Prostate gland (tissue), 2 donors: ENCODE results near the gene COL4A1. TPM values are rescaled to one million over a fixed set of nuclear protein-coding genes. Genes with fewer than 3 reads are reported as not detected.

Experiments used
- DNase-seq: peaks from one replicate; pipeline ENCODE4 v3.0.0-alpha.2; 2019; ENCODE audit warnings: low spot score
- H3K27ac ChIP-seq, 2 donors: fragments of 200-600 bp; sonication (generic); 2 replicates each; pipeline ENCODE4 v1.5.1; 2017 to 2019
- H3K27me3 ChIP-seq: fragments of 200-600 bp; sonication (generic); replicated peaks from 2 replicates; pipeline ENCODE4 v1.5.1; 2019; ENCODE audit not compliant: insufficient read depth
- H3K36me3 ChIP-seq, 2 donors: fragments of 200-600 bp; sonication (generic); 1 replicate in 1 of 2; 2 replicates in 1 of 2; pipeline versions ENCODE4 v1.5.1 to v1.8.1; 2017 to 2019
- H3K4me1 ChIP-seq: fragments of 200-600 bp; sonication (generic); replicated peaks from 2 replicates; pipeline ENCODE4 v1.5.1; 2019
- H3K4me3 ChIP-seq, 2 donors: fragments of 200-600 bp; sonication (generic); 2 replicates each; pipeline ENCODE4 v1.5.1; 2017 to 2019
- H3K9me3 ChIP-seq: fragments of 200-600 bp; sonication (generic); 2 replicates; pipeline ENCODE4 v1.5.1; 2017
- POLR2A ChIP-seq: fragments of 450-650 bp; IDR thresholded peaks from one replicate; pipeline ENCODE4 v1.6.1; 2016; ENCODE audit warnings: antibody characterized with exemption, mild to moderate bottlenecking
- POLR2AphosphoS5 ChIP-seq: sonication (generic); formaldehyde crosslinking; IDR thresholded peaks from one replicate; pipeline ENCODE4 v1.6.1; 2017; ENCODE audit warnings: antibody characterized with exemption
- WGBS: methylation state at CpG from one replicate; pipeline ENCODE4 v1.1.5; 2018; 5-methylcytosine and 5-hydroxymethylcytosine counted together
- intact Hi-C: fragments of 100-400 bp; cut with DNase I; formaldehyde crosslinking; loops from one replicate; pipeline ENCODE4 v1.14.2; 2022
- total RNA-seq, 2 donors: library from RNA; depleted of rRNA; stranded (reverse); fragments of >200 nt; gene quantifications; one replicate each; pipeline ENCODE4 v1.1.0, GENCODE V29; 2016
- TF ChIP-seq, protein P1 (sequence below), 4 experiments: fragments of 200-600 bp in 2 of 4; fragments of 450-650 bp in 2 of 4; sonication (generic) in 2 of 4; IDR thresholded peaks; 1 replicate in 3 of 4; 2 replicates in 1 of 4; pipeline ENCODE4 v1.5.1; 2016 to 2019; ENCODE audit warnings: antibody characterized with exemption in 4 of 4, mild to moderate bottlenecking in 2 of 4, moderate library complexity in 2 of 4

The COL4A1 gene
- total RNA-seq, 2 donors from 2014 or later = 37.3 to 132 TPM

DNA sequence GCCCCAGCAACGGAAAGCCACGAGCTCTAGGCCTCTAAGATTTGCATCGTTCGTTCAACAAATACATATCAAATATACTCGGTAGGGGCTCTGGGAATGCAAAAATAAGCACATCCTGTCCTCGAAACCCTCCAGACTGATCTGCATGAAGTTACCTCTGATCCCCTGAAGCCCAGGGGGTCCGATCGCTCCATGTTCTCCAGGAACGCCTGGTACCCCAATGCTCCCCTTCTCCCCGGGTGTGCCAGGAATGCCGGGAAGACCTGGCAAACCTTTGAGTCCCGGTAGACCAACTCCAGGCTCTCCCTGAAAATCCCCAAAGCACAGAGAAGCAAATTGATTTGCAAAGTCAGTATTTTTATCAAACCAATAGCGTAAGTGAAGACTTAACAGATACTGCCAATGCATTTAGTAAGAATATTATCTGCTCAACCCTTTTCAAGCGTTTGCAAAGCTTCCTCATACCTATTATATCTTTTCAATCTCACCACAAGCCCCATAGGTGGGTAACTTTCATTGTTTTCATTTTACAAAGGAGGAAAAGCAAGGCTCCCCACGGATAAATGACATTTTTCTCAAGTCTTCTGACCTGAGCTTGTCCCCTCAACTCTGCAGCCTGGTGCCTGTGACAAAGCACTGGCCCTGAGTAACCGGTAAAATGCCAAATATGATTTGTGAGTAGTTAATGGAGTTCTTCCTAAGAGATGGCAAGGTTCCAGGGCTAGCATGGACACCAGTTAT is 127.7 kb downstream of the COL4A1 start:
- DNase-seq = no peak
- no peaks in the 10 kb centered on the region for H3K9me3 ChIP-seq
- TF ChIP-seq POLR2AphosphoS5 (no peak), POLR2A (no peak)
- TF ChIP-seq, protein P1, sequence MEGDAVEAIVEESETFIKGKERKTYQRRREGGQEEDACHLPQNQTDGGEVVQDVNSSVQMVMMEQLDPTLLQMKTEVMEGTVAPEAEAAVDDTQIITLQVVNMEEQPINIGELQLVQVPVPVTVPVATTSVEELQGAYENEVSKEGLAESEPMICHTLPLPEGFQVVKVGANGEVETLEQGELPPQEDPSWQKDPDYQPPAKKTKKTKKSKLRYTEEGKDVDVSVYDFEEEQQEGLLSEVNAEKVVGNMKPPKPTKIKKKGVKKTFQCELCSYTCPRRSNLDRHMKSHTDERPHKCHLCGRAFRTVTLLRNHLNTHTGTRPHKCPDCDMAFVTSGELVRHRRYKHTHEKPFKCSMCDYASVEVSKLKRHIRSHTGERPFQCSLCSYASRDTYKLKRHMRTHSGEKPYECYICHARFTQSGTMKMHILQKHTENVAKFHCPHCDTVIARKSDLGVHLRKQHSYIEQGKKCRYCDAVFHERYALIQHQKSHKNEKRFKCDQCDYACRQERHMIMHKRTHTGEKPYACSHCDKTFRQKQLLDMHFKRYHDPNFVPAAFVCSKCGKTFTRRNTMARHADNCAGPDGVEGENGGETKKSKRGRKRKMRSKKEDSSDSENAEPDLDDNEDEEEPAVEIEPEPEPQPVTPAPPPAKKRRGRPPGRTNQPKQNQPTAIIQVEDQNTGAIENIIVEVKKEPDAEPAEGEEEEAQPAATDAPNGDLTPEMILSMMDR (IDR thresholded peaks at IDR 0.05) = no peak
- WGBS = 82% methylated on average over 16 of the region's 16 CpGs
- no peaks in the 10 kb centered on the region for H3K36me3 ChIP-seq
- H3K4me3 ChIP-seq = no peak overlapping the region
- H3K27me3 ChIP-seq = no peaks in the 10 kb centered on the region
- H3K4me1 ChIP-seq = no peaks in the 10 kb centered on the region
- intact Hi-C loops = no loop called here
- H3K27ac ChIP-seq = no peak overlapping the region

DNA sequence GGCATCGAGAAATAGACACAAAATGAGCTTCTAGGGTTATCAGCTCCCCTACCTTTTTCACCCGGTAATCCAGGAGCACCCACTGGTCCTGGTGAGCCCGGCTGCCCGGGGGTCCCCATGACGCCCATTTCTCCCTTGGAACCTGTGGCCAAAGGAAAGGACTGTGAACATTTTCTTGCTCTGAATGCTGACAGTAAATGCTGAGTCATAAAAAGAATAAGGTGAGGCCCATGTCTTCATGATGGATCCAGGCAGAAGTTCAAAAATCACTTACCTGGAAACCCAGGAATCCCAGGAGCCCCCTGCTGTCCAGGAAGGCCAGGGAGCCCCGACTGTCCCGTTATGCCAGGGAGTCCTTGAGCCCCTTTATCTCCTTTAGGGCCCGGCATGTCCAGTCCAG is 129.2 kb downstream of the COL4A1 start:
- H3K4me1 ChIP-seq = no peaks in the 10 kb centered on the region
- intact Hi-C loops = no loop called here
- H3K4me3 ChIP-seq = no peak overlapping the region
- H3K9me3 ChIP-seq = no peaks in the 10 kb centered on the region
- no peaks in the 10 kb centered on the region for H3K27me3 ChIP-seq
- TF ChIP-seq POLR2A = no peak
- no peak for TF ChIP-seq POLR2AphosphoS5
- TF ChIP-seq, protein P1 (IDR thresholded peaks at IDR 0.05) = no peak
- H3K36me3 ChIP-seq = peaks cover 0 to 4% of the 10 kb centered on the region in 2 donors
- DNase-seq = no peak
- no peak overlapping the region for H3K27ac ChIP-seq
- 94% methylated on average over 8 of the region's 8 CpGs for WGBS

DNA sequence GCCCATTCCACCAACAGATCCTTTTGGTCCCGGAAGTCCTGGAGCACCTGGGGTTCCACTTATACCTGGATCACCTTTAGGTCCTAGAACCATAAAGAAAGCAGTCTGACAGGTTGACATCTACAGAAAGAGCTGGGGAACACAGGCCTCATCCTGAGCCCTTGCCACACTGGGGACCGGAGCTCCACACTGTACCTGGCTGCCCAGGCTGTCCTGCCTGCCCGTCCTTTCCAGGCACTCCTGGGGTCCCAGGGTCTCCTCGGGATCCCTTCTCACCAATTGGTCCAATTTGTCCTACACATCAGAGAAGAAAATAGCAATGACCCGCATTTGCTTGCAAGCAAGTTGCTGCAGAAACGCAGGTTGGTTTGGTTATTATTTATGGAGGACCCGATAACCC is 130.5 kb downstream of the COL4A1 start:
- 93% methylated on average over 7 of the region's 7 CpGs for WGBS
- peaks cover 0 to 4% of the 10 kb centered on the region in 2 donors for H3K36me3 ChIP-seq
- H3K4me3 ChIP-seq = no peak overlapping the region
- TF ChIP-seq POLR2AphosphoS5 (no peak), POLR2A (no peak)
- TF ChIP-seq, protein P1 (IDR thresholded peaks at IDR 0.05) = no peak
- H3K4me1 ChIP-seq = no peaks in the 10 kb centered on the region
- H3K27ac ChIP-seq = no peak overlapping the region
- no peak for DNase-seq
- no peaks in the 10 kb centered on the region for H3K27me3 ChIP-seq
- H3K9me3 ChIP-seq = no peaks in the 10 kb centered on the region
- intact Hi-C loops = no loop called here

DNA sequence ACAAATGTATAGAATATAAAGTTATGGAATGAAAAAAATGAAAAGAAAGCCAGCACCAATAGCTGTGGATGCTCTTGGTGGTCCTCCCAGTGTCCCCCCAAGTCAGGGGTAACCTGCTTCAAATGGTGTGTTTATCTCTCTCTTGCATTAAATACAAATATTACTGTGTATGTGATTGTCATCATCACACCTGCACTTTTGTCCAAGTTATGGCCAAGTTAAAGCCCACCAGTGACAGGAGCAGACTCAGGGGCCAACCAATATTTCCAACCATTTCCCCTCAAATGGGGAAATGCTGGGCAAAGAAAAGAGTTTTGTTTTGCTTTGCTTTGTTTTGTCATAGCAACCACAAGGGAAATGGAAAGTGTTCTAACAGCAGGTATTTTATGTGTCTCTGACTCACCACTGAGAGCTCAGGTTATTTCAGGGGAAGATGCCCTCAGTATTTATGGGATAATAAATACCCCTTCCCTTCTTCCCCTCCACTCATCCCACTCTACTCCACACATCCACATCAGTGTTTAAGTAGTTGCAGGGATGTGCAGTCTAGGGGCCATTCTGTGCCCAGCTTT is 133.6 kb downstream of the COL4A1 start:
- Histone ChIP-seq H3K4me3 (no peak overlapping the region), H3K27me3 (no peaks in the 10 kb centered on the region), H3K27ac (no peak overlapping the region), H3K4me1 (no peaks in the 10 kb centered on the region), H3K9me3 (no peaks in the 10 kb centered on the region), H3K36me3 (peaks cover 0 to 4% of the 10 kb centered on the region in 2 donors)
- no peak for DNase-seq
- TF ChIP-seq, protein P1 (IDR thresholded peaks at IDR 0.05) = no peak
- TF ChIP-seq POLR2A (no peak), POLR2AphosphoS5 (no peak)
- intact Hi-C loops = no loop called here

DNA sequence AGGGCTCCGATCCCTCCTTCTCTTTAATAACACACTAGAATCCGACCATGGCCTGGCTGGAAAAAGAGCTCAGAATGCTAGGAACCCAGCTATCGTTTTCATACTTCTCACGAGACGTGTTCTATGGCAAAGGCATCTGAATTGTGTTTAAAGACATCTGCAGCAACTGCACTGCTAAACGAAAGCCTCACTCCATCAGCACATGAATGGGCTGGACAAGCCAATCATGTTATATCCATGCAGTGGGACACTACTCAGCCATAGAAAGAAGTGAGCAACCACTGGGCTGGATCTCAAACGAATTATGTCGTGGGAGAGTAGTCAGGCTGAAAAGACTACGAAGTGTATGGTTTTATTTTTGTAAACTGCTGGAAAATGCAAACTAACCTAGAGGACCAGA is 136.1 kb downstream of the COL4A1 start:
- intact Hi-C loops = no loop called here
- H3K27ac ChIP-seq = no peak overlapping the region
- WGBS = 58% methylated on average over 9 of the region's 9 CpGs
- H3K4me1 ChIP-seq = no peaks in the 10 kb centered on the region
- no peak overlapping the region for H3K4me3 ChIP-seq
- no peak for DNase-seq
- H3K9me3 ChIP-seq = no peaks in the 10 kb centered on the region
- peaks cover 0 to 4% of the 10 kb centered on the region in 2 donors for H3K36me3 ChIP-seq
- H3K27me3 ChIP-seq = no peaks in the 10 kb centered on the region
- TF ChIP-seq POLR2A (no peak), POLR2AphosphoS5 (no peak)
- TF ChIP-seq, protein P1 (IDR thresholded peaks at IDR 0.05) = no peak
